ENCODE data around the gene FSD1. TPM values are rescaled to one million over a fixed set of nuclear protein-coding genes. Genes with fewer than 3 reads are reported as not detected.

FSD1 gene
- total and polyA plus RNA-seq, 8 donors = 0.55 to 1.9 (median 1.3) TPM; not detected in 1

- ATAC-seq (no peak), DNase-seq (no peak)
- Histone ChIP-seq H3K9me3 (no peaks in the 10 kb centered on the region), H3K4me3 (no peak overlapping the region), H3K36me3 (no peaks in the 10 kb centered on the region), H3K27me3 (peaks cover 0 to 71% of the 10 kb centered on the region in 2 donors), H3K4me1 (no peaks in the 10 kb centered on the region), H3K27ac (no peak overlapping the region)
- intact Hi-C loops (cut with DNase I) = no loop called here
- TF ChIP-seq, protein P1, sequence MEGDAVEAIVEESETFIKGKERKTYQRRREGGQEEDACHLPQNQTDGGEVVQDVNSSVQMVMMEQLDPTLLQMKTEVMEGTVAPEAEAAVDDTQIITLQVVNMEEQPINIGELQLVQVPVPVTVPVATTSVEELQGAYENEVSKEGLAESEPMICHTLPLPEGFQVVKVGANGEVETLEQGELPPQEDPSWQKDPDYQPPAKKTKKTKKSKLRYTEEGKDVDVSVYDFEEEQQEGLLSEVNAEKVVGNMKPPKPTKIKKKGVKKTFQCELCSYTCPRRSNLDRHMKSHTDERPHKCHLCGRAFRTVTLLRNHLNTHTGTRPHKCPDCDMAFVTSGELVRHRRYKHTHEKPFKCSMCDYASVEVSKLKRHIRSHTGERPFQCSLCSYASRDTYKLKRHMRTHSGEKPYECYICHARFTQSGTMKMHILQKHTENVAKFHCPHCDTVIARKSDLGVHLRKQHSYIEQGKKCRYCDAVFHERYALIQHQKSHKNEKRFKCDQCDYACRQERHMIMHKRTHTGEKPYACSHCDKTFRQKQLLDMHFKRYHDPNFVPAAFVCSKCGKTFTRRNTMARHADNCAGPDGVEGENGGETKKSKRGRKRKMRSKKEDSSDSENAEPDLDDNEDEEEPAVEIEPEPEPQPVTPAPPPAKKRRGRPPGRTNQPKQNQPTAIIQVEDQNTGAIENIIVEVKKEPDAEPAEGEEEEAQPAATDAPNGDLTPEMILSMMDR (IDR thresholded peaks at IDR 0.05) = no peak
Measured at GRCh38 chr19:4292515-4292914, 11.9 kb upstream of the FSD1 start.

DNA sequence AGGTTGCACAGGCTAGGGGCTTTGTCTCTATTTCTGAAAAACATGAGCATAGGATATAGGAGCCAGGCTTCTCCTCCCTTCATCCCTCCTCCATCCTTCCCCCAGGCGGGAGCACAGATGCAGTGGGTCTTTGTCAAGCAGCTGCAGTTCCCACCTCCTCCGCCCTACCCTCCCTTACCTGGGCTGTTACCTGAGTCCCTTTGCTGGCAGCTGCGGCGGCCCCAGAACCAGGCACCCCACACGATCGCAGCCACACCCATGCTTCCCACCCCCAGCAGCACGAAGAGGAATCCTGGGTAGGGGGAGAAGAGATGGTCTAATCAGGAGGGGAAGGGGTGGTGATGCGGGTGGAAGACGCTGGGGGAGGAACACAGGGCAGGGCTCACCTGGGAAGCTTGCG, 10.0 kb upstream of the FSD1 start:
- intact Hi-C loops (cut with DNase I) = no loop called here
- TF ChIP-seq, protein P1 (IDR thresholded peaks at IDR 0.05) = no peak
- peaks cover 0 to 70% of the 10 kb centered on the region in 2 donors for H3K27me3 ChIP-seq
- ATAC-seq (no peak), DNase-seq (no peak)
- no peaks in the 10 kb centered on the region for H3K9me3 ChIP-seq
- no peak overlapping the region for H3K27ac ChIP-seq
- no peak overlapping the region for H3K4me3 ChIP-seq
- no peaks in the 10 kb centered on the region for H3K4me1 ChIP-seq
- no peaks in the 10 kb centered on the region for H3K36me3 ChIP-seq

DNA sequence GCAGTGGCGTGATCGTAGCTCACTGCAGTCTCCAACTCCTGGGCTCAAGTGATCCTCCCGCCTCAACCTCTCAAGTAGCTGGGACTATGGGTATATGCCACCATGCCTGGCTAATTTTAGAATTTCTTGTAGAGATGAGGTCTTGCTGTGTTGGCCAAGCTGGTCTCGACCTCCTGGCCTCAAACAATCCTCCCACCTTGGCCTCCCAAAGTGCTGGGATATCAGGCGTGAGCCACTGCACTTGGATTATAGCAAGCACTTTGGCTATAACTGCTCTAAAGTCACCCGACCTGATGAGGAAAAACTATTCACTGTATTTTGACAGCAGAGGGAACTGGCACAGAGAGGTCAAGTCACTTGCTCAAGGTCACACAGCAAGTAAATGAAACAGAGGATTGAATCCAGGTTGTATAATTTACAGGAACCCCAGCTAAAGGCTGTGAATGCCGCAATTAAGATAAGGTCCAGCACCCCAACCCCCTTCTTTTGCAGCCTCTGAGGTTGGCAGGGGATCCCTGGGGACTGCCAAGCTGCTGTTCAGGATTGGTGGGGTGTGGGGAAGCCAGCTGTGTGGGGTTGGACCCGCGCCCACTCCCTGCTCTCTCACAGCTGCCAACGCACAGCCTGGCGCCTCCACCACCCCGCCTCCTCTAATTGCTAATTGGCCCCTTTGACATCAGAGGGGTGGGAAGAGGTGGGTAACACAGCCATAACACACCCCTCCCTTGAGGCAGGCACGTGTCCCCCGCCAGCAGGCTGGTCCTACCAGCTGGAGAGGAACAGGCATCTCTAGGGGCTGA, 8.2 kb upstream of the FSD1 start:
- DNase-seq = peak in 1 of 4 donors; percentile 39
- no peak for ATAC-seq
- Histone ChIP-seq H3K4me1 (no peaks in the 10 kb centered on the region), H3K9me3 (no peaks in the 10 kb centered on the region), H3K27ac (no peak overlapping the region), H3K36me3 (no peaks in the 10 kb centered on the region), H3K27me3 (peaks cover 0 to 52% of the 10 kb centered on the region in 2 donors), H3K4me3 (no peak overlapping the region)
- intact Hi-C loops (cut with DNase I) = no loop called here
- TF ChIP-seq, protein P1 (IDR thresholded peaks at IDR 0.05) = no peak

GRCh38 chr19:4297901-4298809, 6.2 kb upstream of the FSD1 start:
- Histone ChIP-seq H3K9me3 (no peaks in the 10 kb centered on the region), H3K27ac (no peak overlapping the region), H3K36me3 (no peaks in the 10 kb centered on the region), H3K4me1 (no peaks in the 10 kb centered on the region), H3K4me3 (no peak overlapping the region), H3K27me3 (peaks cover 0 to 42% of the 10 kb centered on the region in 2 donors)
- TF ChIP-seq, protein P1 (IDR thresholded peaks at IDR 0.05) = no peak
- no peak for ATAC-seq
- DNase-seq = no peak
- intact Hi-C loops (cut with DNase I) = no loop called here
